Measurements from ENCODE around the gene ARHGAP29. TPM values are rescaled to one million over a fixed set of nuclear protein-coding genes. Genes with fewer than 3 reads are reported as not detected.
"Not testable (repeated sequence)": the region's sequence is repeated elsewhere in the genome, so short reads cannot be mapped to it uniquely, and the experiment has no call there.

The ARHGAP29 gene
- total RNA-seq, 2 experiments from 2014 or later, result not detected

DNA sequence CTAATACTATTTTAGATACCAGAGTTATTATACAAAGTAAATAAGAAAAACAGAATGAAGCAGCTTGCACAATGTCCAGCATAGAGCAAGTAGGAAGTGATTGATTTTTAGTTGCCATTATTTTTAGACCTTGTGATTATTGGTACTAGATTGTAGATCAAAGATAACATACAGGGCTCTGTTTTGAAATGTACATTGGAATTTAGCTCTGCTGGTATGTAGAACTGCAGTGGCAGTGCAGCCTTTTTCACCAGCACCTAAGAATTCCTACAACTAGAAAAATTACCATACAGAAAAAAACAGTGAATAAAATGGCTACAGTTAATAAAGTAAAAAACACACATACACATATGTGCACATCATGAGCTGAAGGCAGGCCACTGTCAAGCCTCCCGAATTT is 84.3 kb downstream of the ARHGAP29 start:
- H3K27me3 Mint-ChIP-seq (ENCODE audit: low read depth), result peaks cover 7% of the 10 kb centered on the region
- no peak for ATAC-seq
- ChIA-PET POLR2A (no interaction called here), CTCF (no interaction called here)
- H3K36me3 Mint-ChIP-seq (ENCODE audit: low read depth), result no peaks in the 10 kb centered on the region
- no peak overlapping the region for H3K27ac Mint-ChIP-seq
- no peaks in the 10 kb centered on the region for H3K9me3 Mint-ChIP-seq (ENCODE audit: insufficient read depth)
- no peaks in the 10 kb centered on the region for H3K4me1 Mint-ChIP-seq (ENCODE audit: low read depth)
- no peak for DNase-seq
- no peak overlapping the region for H3K4me3 Mint-ChIP-seq

DNA sequence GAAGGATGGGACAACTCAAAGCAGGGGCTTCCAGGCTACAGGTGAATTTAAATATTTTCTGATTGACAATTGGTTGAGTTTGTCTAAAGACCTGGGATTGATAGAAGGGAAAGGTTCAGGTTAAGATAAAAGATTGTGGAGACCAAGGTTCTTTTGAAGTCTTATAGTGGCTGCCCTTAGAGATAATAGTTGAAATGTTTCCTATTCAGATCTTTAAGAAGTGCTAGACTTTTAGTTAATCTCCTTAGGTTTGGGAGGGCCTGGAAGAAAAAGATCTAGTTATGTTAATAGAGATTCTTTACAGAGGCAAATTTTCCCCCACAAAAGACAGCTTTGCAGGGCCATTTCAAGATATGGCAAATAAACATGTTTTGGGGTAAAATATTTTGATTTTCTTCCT is 88.2 kb downstream of the ARHGAP29 start:
- H3K36me3 Mint-ChIP-seq (ENCODE audit: low read depth); H3K27ac Mint-ChIP-seq; ATAC-seq; POLR2A ChIA-PET; H3K4me1 Mint-ChIP-seq (ENCODE audit: low read depth); CTCF ChIA-PET; DNase-seq; H3K9me3 Mint-ChIP-seq (ENCODE audit: insufficient read depth); H3K4me3 Mint-ChIP-seq: not testable (repeated sequence)
- peaks cover 16% of the 10 kb centered on the region for H3K27me3 Mint-ChIP-seq (ENCODE audit: low read depth)

DNA sequence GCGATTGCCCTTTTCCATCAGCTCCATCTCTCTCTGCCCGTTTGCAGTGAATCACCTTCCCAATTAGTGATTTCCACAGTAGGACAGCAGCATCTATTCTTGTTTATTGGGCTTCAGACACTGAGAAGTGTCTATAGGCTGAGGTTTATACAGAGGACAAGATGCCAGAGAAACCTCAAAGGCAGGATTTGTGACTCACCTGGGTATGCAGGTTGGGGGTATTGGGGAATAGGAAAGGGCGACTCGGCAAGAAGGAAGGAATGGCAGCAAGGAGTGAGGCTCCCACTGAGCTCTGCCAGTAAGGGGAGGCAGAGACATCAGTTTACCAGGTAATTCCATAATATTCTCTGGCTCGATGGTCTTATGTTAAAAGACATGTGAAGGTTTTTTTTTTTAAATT is 91.1 kb downstream of the ARHGAP29 start:
- CTCF ChIA-PET, result interaction anchor here (1.5 kb wide), 1 partner anchor 85 kb away, joined by 4 read pairs; no protein-coding TSS in a partner anchor
- Mint-ChIP-seq H3K27me3 (ENCODE audit: low read depth) (peaks cover 18% of the 10 kb centered on the region), H3K4me1 (ENCODE audit: low read depth) (no peaks in the 10 kb centered on the region), H3K27ac (no peak overlapping the region), H3K9me3 (ENCODE audit: insufficient read depth) (no peaks in the 10 kb centered on the region), H3K4me3 (no peak overlapping the region), H3K36me3 (ENCODE audit: low read depth) (no peaks in the 10 kb centered on the region)
- no peak for ATAC-seq
- POLR2A ChIA-PET, result no interaction called here
- no peak for DNase-seq

DNA sequence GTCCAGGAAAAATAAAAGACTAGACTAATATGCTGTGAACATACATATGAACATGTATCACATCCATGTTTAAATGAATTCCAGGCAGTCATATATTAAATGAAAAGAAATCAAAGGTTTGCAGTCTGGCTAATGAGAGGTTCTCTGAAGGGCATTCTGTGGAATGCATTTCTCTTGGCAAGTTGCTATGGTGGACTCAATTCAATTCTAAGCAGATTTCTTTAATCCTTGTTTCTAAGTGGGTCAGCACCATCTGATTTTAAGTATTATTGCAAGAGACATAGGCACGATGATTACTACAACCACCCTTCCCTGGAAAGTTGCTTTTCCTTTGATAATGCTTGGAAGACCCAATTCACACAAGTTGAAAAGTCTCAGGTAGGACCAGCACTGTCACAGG is 92.5 kb downstream of the ARHGAP29 start:
- Mint-ChIP-seq H3K4me3 (no peak overlapping the region), H3K27ac (no peak overlapping the region), H3K4me1 (ENCODE audit: low read depth) (no peaks in the 10 kb centered on the region), H3K9me3 (ENCODE audit: insufficient read depth) (no peaks in the 10 kb centered on the region), H3K36me3 (ENCODE audit: low read depth) (no peaks in the 10 kb centered on the region), H3K27me3 (ENCODE audit: low read depth) (peaks cover 18% of the 10 kb centered on the region)
- ATAC-seq, result no peak
- no peak for DNase-seq
- CTCF ChIA-PET, result no interaction called here
- POLR2A ChIA-PET, result no interaction called here

DNA sequence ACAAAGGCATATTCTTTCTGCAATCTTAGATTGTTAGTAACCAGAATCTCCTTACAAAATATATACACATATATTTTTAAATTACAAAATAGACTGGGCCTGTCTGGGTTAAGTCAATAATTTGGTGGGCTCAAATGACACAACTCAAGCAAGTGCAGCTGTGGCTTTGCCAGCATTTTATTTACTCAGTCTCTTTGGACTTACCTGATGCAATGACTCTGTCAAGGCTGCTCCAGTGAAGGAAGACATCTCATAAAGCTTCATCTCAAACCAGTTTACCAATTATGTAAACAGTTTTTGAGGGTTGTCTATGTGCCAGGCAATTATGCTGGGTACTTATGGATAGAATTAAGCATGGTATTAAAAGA is 93.6 kb downstream of the ARHGAP29 start:
- ChIA-PET POLR2A (no interaction called here), CTCF (no interaction called here)
- Mint-ChIP-seq H3K27ac (no peak overlapping the region), H3K27me3 (ENCODE audit: low read depth) (peaks cover 14% of the 10 kb centered on the region), H3K4me3 (no peak overlapping the region), H3K4me1 (ENCODE audit: low read depth) (no peaks in the 10 kb centered on the region), H3K36me3 (ENCODE audit: low read depth) (no peaks in the 10 kb centered on the region), H3K9me3 (ENCODE audit: insufficient read depth) (no peaks in the 10 kb centered on the region)
- DNase-seq, result no peak
- ATAC-seq, result no peak

DNA sequence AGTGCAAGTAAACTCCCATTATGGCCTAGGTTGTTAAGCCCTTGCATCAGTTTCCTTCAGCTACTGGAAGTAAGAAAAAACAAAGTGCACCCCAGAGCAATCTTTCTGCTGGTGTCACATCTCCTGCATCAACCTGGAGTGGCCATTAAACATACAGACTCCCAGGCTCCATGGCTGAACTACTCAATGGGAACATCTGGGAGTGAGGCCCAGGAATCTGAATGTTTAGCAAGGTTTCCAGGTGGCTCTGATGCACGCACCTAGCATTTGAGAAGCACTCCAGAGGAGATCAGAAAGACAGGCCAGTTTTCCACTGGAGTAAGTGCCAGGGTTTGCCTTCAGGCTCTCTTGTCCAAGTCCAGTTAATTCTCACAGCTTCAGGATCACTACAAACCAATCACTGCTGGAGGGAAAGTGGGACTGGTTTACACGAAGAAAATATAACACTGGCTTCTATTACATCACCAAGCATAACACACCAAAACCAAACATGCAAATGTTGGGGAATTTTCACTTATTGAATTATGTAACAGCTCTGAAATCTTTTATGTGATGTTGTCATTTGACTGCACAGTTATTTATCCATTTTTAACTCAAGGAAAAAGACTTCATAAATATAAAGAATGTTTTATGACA is 94.1 kb downstream of the ARHGAP29 start:
- DNase-seq, result no peak
- ChIA-PET CTCF (no interaction called here), POLR2A (no interaction called here)
- H3K4me1 Mint-ChIP-seq (ENCODE audit: low read depth), result no peaks in the 10 kb centered on the region
- H3K36me3 Mint-ChIP-seq (ENCODE audit: low read depth), result no peaks in the 10 kb centered on the region
- ATAC-seq, result no peak
- H3K9me3 Mint-ChIP-seq (ENCODE audit: insufficient read depth), result no peaks in the 10 kb centered on the region
- no peak overlapping the region for H3K27ac Mint-ChIP-seq
- no peak overlapping the region for H3K4me3 Mint-ChIP-seq
- H3K27me3 Mint-ChIP-seq (ENCODE audit: low read depth), result peaks cover 14% of the 10 kb centered on the region

DNA sequence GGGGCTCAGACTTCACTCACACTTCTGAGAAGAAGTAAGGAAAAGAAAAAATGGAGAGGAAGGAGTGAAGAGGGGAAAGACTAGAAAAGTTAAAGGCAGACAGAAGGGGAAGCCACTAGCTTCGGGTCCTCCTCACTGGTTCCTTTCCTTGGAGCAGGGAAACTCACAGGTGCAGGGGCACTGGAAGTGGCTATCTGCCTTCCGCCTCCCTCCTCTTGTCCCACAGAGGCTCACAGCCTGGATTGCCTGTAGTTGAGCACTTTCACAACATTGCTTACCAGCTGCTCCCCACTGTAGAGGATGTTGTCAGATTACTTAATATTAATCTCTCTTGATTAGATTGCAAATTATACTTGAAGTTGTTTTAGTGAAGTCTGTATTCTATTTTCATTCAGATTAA is 94.8 kb downstream of the ARHGAP29 start:
- no peak overlapping the region for H3K27ac Mint-ChIP-seq
- peaks cover 14% of the 10 kb centered on the region for H3K27me3 Mint-ChIP-seq (ENCODE audit: low read depth)
- POLR2A ChIA-PET, result no interaction called here
- H3K9me3 Mint-ChIP-seq (ENCODE audit: insufficient read depth), result no peaks in the 10 kb centered on the region
- CTCF ChIA-PET, result no interaction called here
- DNase-seq, result no peak
- no peaks in the 10 kb centered on the region for H3K4me1 Mint-ChIP-seq (ENCODE audit: low read depth)
- no peak for ATAC-seq
- no peak overlapping the region for H3K4me3 Mint-ChIP-seq
- no peaks in the 10 kb centered on the region for H3K36me3 Mint-ChIP-seq (ENCODE audit: low read depth)

DNA sequence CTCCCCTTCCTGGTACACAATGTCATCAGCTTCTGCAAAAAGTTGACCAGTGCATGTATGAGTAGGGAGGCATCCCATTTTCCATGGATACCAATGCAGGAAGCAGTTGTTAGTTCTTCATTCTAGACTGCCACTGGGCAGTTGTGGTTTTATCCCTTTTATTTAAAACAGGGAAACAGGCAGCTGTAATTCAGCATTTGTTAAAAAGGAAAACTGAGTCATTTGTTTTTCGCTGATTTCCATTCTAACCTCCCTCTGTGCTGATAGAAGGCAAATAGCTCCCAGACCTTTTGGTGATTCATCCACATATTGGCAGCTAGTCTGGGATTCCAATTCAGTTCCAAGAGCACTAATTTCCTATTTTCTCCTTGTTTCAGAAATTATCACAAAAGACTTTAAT is 95.4 kb downstream of the ARHGAP29 start:
- CTCF ChIA-PET, result no interaction called here
- Mint-ChIP-seq H3K27ac (no peak overlapping the region), H3K27me3 (ENCODE audit: low read depth) (peaks cover 12% of the 10 kb centered on the region)

DNA sequence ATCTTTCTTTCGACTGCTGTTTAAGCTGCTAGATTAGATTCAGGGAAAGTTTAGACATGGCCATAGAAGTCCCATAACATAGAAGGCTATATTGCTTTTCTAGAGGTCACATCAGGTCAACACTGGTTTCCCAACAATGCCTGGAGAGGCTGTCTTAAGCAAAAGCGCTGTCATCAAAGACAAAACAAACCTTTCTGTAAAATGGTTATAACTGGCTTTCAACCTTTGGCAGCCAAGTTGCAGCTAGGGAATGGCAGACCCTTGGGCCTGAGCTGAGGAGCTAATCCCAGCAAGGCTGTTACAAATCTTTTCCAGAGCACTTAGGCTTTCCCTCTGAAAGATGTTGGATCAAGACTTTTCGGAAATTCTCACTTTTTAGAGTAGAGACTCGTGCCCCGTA is 105.3 kb downstream of the ARHGAP29 start:
- ATAC-seq (no peak), DNase-seq (no peak)
- H3K4me3 Mint-ChIP-seq, result no peak overlapping the region
- ChIA-PET CTCF (no interaction called here), POLR2A (no interaction called here)
- H3K4me1 Mint-ChIP-seq (ENCODE audit: low read depth), result no peaks in the 10 kb centered on the region
- no peaks in the 10 kb centered on the region for H3K36me3 Mint-ChIP-seq (ENCODE audit: low read depth)
- H3K9me3 Mint-ChIP-seq (ENCODE audit: insufficient read depth), result peaks cover 4% of the 10 kb centered on the region
- peaks cover 6% of the 10 kb centered on the region for H3K27me3 Mint-ChIP-seq (ENCODE audit: low read depth)
- H3K27ac Mint-ChIP-seq, result no peak overlapping the region

More for the DNA sequence above, 95.4 kb downstream of the ARHGAP29 start:
- Mint-ChIP-seq H3K9me3 (ENCODE audit: insufficient read depth) (no peaks in the 10 kb centered on the region), H3K4me1 (ENCODE audit: low read depth) (no peaks in the 10 kb centered on the region), H3K4me3 (no peak overlapping the region), H3K36me3 (ENCODE audit: low read depth) (no peaks in the 10 kb centered on the region)
- DNase-seq (no peak), ATAC-seq (no peak)
- POLR2A ChIA-PET, result no interaction called here

DNA sequence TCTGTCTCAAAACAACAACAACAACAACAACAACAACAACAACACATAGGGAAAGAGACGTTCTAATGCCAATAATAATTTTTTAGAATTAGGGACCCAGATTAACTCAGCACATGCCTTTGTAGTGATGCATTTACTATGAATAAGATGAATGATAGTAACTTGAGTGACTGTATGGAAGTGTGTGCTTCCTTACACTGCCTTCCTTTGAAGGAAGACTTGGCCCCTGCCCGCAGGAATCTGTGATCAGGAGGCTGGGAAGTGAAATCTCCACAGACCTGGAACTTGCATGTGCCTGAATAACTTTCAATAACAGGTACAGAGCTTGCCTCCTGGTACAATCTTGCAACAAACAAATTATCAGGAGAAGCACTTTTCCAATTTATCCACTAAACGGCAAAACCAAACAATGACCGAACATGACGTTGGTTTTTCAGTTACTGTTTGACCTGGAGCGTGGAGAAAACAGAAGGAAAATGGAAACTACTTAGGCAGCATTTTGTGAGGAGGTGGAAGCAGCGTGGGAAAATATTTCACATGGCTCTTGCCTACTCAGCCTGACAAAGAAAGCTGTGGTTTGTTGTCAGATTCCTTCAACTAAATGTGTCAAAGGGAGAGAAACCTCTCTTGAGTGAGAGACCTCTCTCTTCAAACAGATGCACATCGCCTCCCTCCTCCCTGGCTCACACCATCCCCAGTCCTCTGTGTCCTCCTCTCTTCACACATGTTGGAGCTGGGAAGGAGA is 106.4 kb downstream of the ARHGAP29 start:
- H3K4me3 Mint-ChIP-seq, result no peak overlapping the region
- CTCF ChIA-PET, result no interaction called here
- no peaks in the 10 kb centered on the region for H3K4me1 Mint-ChIP-seq (ENCODE audit: low read depth)
- no peak for ATAC-seq
- H3K27me3 Mint-ChIP-seq (ENCODE audit: low read depth), result peaks cover 4% of the 10 kb centered on the region
- H3K36me3 Mint-ChIP-seq (ENCODE audit: low read depth), result no peaks in the 10 kb centered on the region
- DNase-seq, result no peak
- no peak overlapping the region for H3K27ac Mint-ChIP-seq
- POLR2A ChIA-PET, result no interaction called here
- H3K9me3 Mint-ChIP-seq (ENCODE audit: insufficient read depth), result peaks cover 4% of the 10 kb centered on the region

DNA sequence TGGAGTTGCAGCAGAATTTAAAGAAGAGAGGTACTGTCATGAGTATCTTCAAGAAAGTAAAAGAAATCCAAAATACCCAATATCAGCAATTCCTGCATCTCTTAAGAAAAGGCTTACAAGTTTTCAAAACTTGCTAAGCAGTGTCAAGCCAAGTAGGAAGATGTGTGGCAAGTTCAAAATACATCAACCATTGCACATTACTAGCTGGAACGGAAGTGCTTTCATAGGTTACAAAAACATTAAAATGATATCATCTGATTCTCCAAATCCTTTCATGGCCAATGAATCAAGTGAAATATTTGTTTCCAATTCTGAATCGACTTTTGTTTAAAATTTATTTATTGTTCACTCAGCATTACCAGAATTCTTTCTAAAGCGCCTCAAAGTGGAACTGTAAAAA is 110.7 kb downstream of the ARHGAP29 start:
- CTCF ChIA-PET, result interaction anchor here (1.6 kb wide), 1 partner anchor 65 kb away, joined by 3 read pairs; no protein-coding TSS in a partner anchor
- no peak for ATAC-seq
- peaks cover 17% of the 10 kb centered on the region for H3K27me3 Mint-ChIP-seq (ENCODE audit: low read depth)
- H3K4me3 Mint-ChIP-seq, result no peak overlapping the region
- POLR2A ChIA-PET, result no interaction called here
- no peak for DNase-seq
- no peaks in the 10 kb centered on the region for H3K36me3 Mint-ChIP-seq (ENCODE audit: low read depth)
- H3K27ac Mint-ChIP-seq, result no peak overlapping the region
- H3K4me1 Mint-ChIP-seq (ENCODE audit: low read depth), result no peaks in the 10 kb centered on the region
- H3K9me3 Mint-ChIP-seq (ENCODE audit: insufficient read depth), result no peaks in the 10 kb centered on the region

DNA sequence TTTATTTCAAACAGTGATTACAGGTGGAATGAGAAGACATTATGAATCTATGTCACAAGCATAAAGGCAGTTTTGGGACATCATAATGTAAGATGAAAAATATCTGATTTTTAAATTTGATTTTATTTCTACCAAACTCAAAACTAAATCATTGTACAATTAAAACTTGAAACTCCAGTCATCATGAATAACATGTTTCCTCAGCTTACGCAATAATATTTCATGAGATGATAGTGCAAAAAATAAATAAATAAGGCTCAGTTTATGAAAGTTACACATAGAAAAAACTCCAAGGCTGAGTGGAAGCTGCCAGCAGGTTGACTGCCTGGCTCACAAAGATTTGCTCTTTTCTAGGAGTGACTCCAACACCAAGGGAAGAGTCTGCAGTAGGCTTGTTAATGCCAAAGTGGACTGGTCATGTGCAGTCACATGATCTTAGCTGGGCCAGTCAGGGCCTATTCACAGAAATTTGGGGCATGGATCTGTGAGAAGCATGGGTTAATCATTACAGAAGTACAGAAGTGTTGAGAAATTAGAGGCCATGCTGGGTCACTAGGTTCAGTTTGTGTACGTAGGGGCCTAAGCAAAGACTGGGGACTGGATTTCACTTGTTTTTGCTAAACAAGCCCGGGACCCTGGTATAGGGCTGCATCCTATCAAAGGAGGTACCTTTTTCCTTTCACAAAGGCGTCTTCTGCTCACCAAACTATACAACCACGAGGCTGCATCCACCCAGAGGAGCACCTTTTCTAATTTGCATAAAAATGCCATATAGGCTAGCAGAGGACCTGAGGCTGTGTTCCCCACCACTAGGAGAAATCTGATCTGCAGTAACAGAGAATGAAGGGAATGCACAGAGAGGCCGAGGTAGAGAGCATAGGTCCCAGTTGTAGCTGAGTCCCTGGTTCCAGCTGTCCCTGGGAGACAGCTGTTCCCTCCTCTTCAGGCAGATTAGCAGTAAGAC is 111.6 kb downstream of the ARHGAP29 start:
- H3K9me3 Mint-ChIP-seq (ENCODE audit: insufficient read depth), result no peaks in the 10 kb centered on the region
- no peaks in the 10 kb centered on the region for H3K36me3 Mint-ChIP-seq (ENCODE audit: low read depth)
- ATAC-seq, result no peak
- peaks cover 17% of the 10 kb centered on the region for H3K27me3 Mint-ChIP-seq (ENCODE audit: low read depth)
- CTCF ChIA-PET, result interaction anchor here (1.6 kb wide), 1 partner anchor 64 kb away, joined by 3 read pairs; no protein-coding TSS in a partner anchor
- H3K27ac Mint-ChIP-seq, result no peak overlapping the region
- no peak overlapping the region for H3K4me3 Mint-ChIP-seq
- H3K4me1 Mint-ChIP-seq (ENCODE audit: low read depth), result no peaks in the 10 kb centered on the region
- POLR2A ChIA-PET, result interaction anchor here (0.6 kb wide), 1 partner anchor 647 kb away, joined by 4 read pairs; no protein-coding TSS in a partner anchor
- no peak for DNase-seq
